ENCODE data around the gene AJAP1. TPM values are rescaled to one million over a fixed set of nuclear protein-coding genes. Genes with fewer than 3 reads are reported as not detected.

Gene AJAP1
- total and polyA plus RNA-seq, 2 of the 8 experiments (the other 6 are each of a cell fraction or from before 2014, with no cell fraction given): 1.9 to 6.2 TPM

- TF ChIP-seq CTBP2 (IDR thresholded peaks at IDR 0.05; ENCODE audit: borderline replicate concordance, insufficient read depth, insufficient read length, low read length): no peak
- no peak for TF ChIP-seq E2F6 (IDR thresholded peaks at IDR 0.05)
These were observed 42.3 kb downstream of the AJAP1 start (continued) for GRCh38 chr1:4696753-4697152.

Data from H1 (cell line).